Thymus (tissue), 11 donors: ENCODE data around the gene MAPRE2. TPM values are rescaled to one million over a fixed set of nuclear protein-coding genes. Genes with fewer than 3 reads are reported as not detected.

ENCODE experiments used
- DNase-seq, 9 donors: peaks; one replicate each; pipeline ENCODE4 v3.0.0-alpha.2; 2013; ENCODE audit warnings: low spot score in 9 of 9, low read depth in 6 of 9, missing footprints in 1 of 9
- H3K27ac ChIP-seq, 2 donors: one replicate each; pipeline ENCODE4 v1.5.1; 2013; ENCODE audit warnings: control low read depth in 1 of 2, low read depth in 1 of 2, low read length in 1 of 2, mild to moderate bottlenecking in 1 of 2, moderate library complexity in 1 of 2
- H3K27me3 ChIP-seq, 2 donors: one replicate each; pipeline ENCODE4 v1.5.1; 2013; ENCODE audit warnings: low read length in 1 of 2; ENCODE audit not compliant: control insufficient read depth in 2 of 2, insufficient read depth in 1 of 2
- H3K36me3 ChIP-seq, 2 donors: one replicate each; pipeline ENCODE4 v1.5.1; 2013; ENCODE audit warnings: low read length in 1 of 2, mild to moderate bottlenecking in 1 of 2, moderate library complexity in 1 of 2; ENCODE audit not compliant: control insufficient read depth in 2 of 2, insufficient read depth in 2 of 2
- H3K4me1 ChIP-seq, 2 donors: one replicate each; pipeline ENCODE4 v1.5.1; 2013; ENCODE audit warnings: low read length in 2 of 2; ENCODE audit not compliant: control insufficient read depth in 2 of 2, insufficient read depth in 2 of 2
- H3K4me3 ChIP-seq, 2 donors: one replicate each; pipeline ENCODE4 v1.5.1; 2013; ENCODE audit warnings: low read length in 2 of 2, control low read depth in 1 of 2, mild to moderate bottlenecking in 1 of 2
- H3K9me3 ChIP-seq, 2 donors: one replicate each; pipeline ENCODE4 v1.5.1; 2013; ENCODE audit warnings: low read length in 1 of 2, mild to moderate bottlenecking in 1 of 2; ENCODE audit not compliant: control insufficient read depth in 2 of 2, insufficient read depth in 1 of 2
- WGBS: extraction: QIAGEN DNeasy Blood & Tissue Kit; methylation state at CpG from one replicate; pipeline ENCODE4 v1.1.7; 2013; 5-methylcytosine and 5-hydroxymethylcytosine counted together
- polyA plus RNA-seq: library from polyadenylated mRNA; stranded (reverse); fragments of 200-250 nt; gene quantifications from one replicate; pipeline ENCODE4 v1.2.3, GENCODE V29; 2013
- total RNA-seq: library from RNA; stranded (reverse); fragments of 120-200 nt; gene quantifications from one replicate; pipeline ENCODE4 v1.2.4, GENCODE V29; 2013
- donor health status: healthy.

Gene MAPRE2
- total and polyA plus RNA-seq, 2 donors: 41.2 to 55.2 TPM

GRCh38 chr18:35063875-35064690 lies 22.9 kb downstream of the MAPRE2 start:
- 87% methylated on average over 4 of the region's 4 CpGs for WGBS
- H3K4me1 ChIP-seq: no peaks in the 10 kb centered on the region
- H3K9me3 ChIP-seq: no peaks in the 10 kb centered on the region
- H3K36me3 ChIP-seq: no peaks in the 10 kb centered on the region
- DNase-seq: no peak
- no peaks in the 10 kb centered on the region for H3K27me3 ChIP-seq
- no peak overlapping the region for H3K27ac ChIP-seq
- H3K4me3 ChIP-seq: no peak overlapping the region

GRCh38 chr18:35067454-35067853 lies 26.2 kb downstream of the MAPRE2 start:
- Histone ChIP-seq H3K27ac (no peak overlapping the region), H3K4me3 (no peak overlapping the region), H3K27me3 (no peaks in the 10 kb centered on the region), H3K9me3 (no peaks in the 10 kb centered on the region), H3K36me3 (peaks cover 7 to 15% of the 10 kb centered on the region in 2 donors), H3K4me1 (no peaks in the 10 kb centered on the region)
- 77% methylated on average over 4 of the region's 4 CpGs for WGBS
- DNase-seq: no peak

GRCh38 chr18:35071819-35072247 lies 30.6 kb downstream of the MAPRE2 start:
- 81% methylated on average over 3 of the region's 3 CpGs for whole genome bisulfite sequencing
- Histone ChIP-seq H3K4me1 (no peaks in the 10 kb centered on the region), H3K27ac (no peak overlapping the region), H3K4me3 (no peak overlapping the region), H3K36me3 (peaks cover 14 to 25% of the 10 kb centered on the region in 2 donors), H3K27me3 (no peaks in the 10 kb centered on the region), H3K9me3 (no peaks in the 10 kb centered on the region)
- DNase-seq: no peak

- H3K27me3 ChIP-seq: no peaks in the 10 kb centered on the region
- peaks cover 14 to 25% of the 10 kb centered on the region in 2 donors for H3K36me3 ChIP-seq
- no peak overlapping the region for H3K4me3 ChIP-seq
- no peaks in the 10 kb centered on the region for H3K4me1 ChIP-seq
- H3K27ac ChIP-seq: no peak overlapping the region
- no peaks in the 10 kb centered on the region for H3K9me3 ChIP-seq
- no peak for DNase-seq
- WGBS: 56% methylated on average over 2 of the region's 2 CpGs
Measured at GRCh38 chr18:35072616-35073015, 31.4 kb downstream of the MAPRE2 start.

GRCh38 chr18:35073186-35074105 lies 32.2 kb downstream of the MAPRE2 start:
- Histone ChIP-seq H3K27me3 (no peaks in the 10 kb centered on the region), H3K4me1 (no peaks in the 10 kb centered on the region), H3K27ac (no peak overlapping the region), H3K4me3 (no peak overlapping the region), H3K36me3 (peaks cover 16 to 25% of the 10 kb centered on the region in 2 donors), H3K9me3 (no peaks in the 10 kb centered on the region)
- WGBS: 79% methylated on average over 3 of the region's 3 CpGs
- no peak for DNase-seq

DNA sequence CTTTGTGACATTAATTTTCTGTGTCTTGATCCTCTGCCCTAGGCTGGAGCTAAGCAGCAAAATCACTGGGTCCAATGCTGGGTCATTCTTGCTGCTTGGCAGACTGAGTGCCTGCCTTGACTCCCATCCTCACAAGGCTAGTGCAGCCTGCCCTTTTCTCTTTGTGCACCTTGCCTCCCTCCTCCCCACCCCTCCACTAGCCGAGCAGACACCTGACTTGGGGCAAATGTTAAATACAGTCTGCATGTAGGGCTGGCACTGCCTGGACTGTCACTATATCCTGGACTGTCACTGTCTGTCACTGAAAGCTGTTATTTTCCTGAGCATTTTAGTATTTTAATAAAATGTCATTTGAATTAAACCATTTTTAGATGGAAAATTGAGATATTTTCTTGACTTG lies 33.4 kb downstream of the MAPRE2 start:
- Histone ChIP-seq H3K27me3 (no peaks in the 10 kb centered on the region), H3K36me3 (peaks cover 21 to 34% of the 10 kb centered on the region in 2 donors), H3K4me3 (no peak overlapping the region), H3K9me3 (no peaks in the 10 kb centered on the region), H3K27ac (no peak overlapping the region), H3K4me1 (no peaks in the 10 kb centered on the region)
- WGBS: 91% methylated on average over 1 of the region's 1 CpG
- DNase-seq: no peak

DNA sequence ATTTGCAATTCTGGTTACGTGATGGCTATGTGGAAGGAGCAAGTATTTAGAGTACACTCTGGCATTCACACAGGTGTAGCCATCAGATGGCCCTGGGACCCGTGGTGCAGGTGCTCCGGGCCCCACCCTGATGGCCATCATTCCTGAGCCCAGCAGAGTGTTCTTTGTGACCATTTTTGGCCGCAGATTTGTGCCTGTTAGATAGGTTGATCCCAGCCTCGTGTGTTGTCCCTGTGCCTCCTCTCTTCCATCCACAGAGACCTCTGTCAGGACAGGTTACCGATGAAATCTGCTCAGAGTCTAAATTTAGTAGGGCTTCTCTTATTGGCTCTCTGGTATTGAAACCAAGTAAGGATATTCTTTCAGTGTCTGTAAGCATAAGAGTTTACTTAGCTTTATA lies 33.9 kb downstream of the MAPRE2 start:
- no peaks in the 10 kb centered on the region for H3K9me3 ChIP-seq
- DNase-seq: no peak
- H3K4me1 ChIP-seq: no peaks in the 10 kb centered on the region
- H3K27me3 ChIP-seq: no peaks in the 10 kb centered on the region
- no peak overlapping the region for H3K4me3 ChIP-seq
- H3K27ac ChIP-seq: no peak overlapping the region
- 87% methylated on average over 6 of the region's 6 CpGs for WGBS
- H3K36me3 ChIP-seq: peaks cover 22 to 36% of the 10 kb centered on the region in 2 donors

GRCh38 chr18:35076135-35076924 lies 35.1 kb downstream of the MAPRE2 start:
- DNase-seq: no peak
- H3K36me3 ChIP-seq: peaks cover 19 to 28% of the 10 kb centered on the region in 2 donors
- H3K27ac ChIP-seq: no peak overlapping the region
- H3K27me3 ChIP-seq: no peaks in the 10 kb centered on the region
- H3K4me1 ChIP-seq: no peaks in the 10 kb centered on the region
- no peak overlapping the region for H3K4me3 ChIP-seq
- 87% methylated on average over 4 of the region's 4 CpGs for WGBS
- H3K9me3 ChIP-seq: no peaks in the 10 kb centered on the region
